SIG-M5 treated with dmso at 0.1 percent for 504 hours (cell line): ENCODE measurements around the gene NDUFS8.
A peak's percentile ranks its signal among the peaks of the same experiment; 100 is the strongest.

Source experiments
- DNase-seq: peaks from one replicate; lab custom pipeline; 2025; ENCODE audit not compliant: unreplicated experiment; lab: John Stamatoyannopoulos, UW

Gene NDUFS8

GRCh38 chr11:68035266-68035876 is 4.9 kb downstream of the NDUFS8 start:
- DNase-seq, result no peak

- peak; percentile 14 for DNase-seq
Observed at GRCh38 chr11:68036141-68036716, 5.7 kb downstream of the NDUFS8 start.

GRCh38 chr11:68036717-68037239 is 6.3 kb downstream of the NDUFS8 start:
- DNase-seq, result no peak

- no peak for DNase-seq
Observed at GRCh38 chr11:68037411-68038225, 7.1 kb downstream of the NDUFS8 start.

GRCh38 chr11:68038226-68038717 is 7.8 kb downstream of the NDUFS8 start:
- DNase-seq, result no peak

- peak; percentile 32 for DNase-seq
Observed at GRCh38 chr11:68038718-68039525, 8.4 kb downstream of the NDUFS8 start, which contains the start of gene TCIRG1. Gene TCIRG1 (plus strand): TSS chr11:68039025. CDS start chr11:68041272, 2,247 bp downstream.

- no peak for DNase-seq
Observed at GRCh38 chr11:68039526-68040086, 9.1 kb downstream of the NDUFS8 start.

- peak; percentile 82 for DNase-seq
Observed at GRCh38 chr11:68040101-68040956, 9.8 kb downstream of the NDUFS8 start.

GRCh38 chr11:68040957-68041591 is 10.6 kb downstream of the NDUFS8 start:
- no peak for DNase-seq

- DNase-seq, result no peak
Observed at GRCh38 chr11:68041617-68042218, 11.2 kb downstream of the NDUFS8 start.

- no peak for DNase-seq
Observed at GRCh38 chr11:68042219-68043028, 11.9 kb downstream of the NDUFS8 start.

GRCh38 chr11:68043029-68043348 is 12.5 kb downstream of the NDUFS8 start:
- DNase-seq, result peak; percentile 31

- peak; percentile 92 for DNase-seq
Observed at GRCh38 chr11:68043349-68044144, 13.1 kb downstream of the NDUFS8 start.

- no peak for DNase-seq
Observed at GRCh38 chr11:68044145-68044813, 13.8 kb downstream of the NDUFS8 start.

- DNase-seq, result no peak
Observed at GRCh38 chr11:68044898-68045351, 14.4 kb downstream of the NDUFS8 start.

- no peak for DNase-seq
Observed at GRCh38 chr11:68047437-68048290, 17.2 kb downstream of the NDUFS8 start.
